ENCODE results near the gene RBM4. TPM values are rescaled to one million over a fixed set of nuclear protein-coding genes. Genes with fewer than 3 reads are reported as not detected.

The RBM4 gene
- total RNA-seq, 1 experiment from 2014 or later, result 172 TPM

GRCh38 chr11:66686100-66686785 lies 47.7 kb downstream of the RBM4 start:
- Mint-ChIP-seq H3K4me3 (ENCODE audit: unreplicated experiment) (no peak overlapping the region), H3K9me3 (ENCODE audit: unreplicated experiment) (no peaks in the 10 kb centered on the region), H3K36me3 (ENCODE audit: insufficient read depth, unreplicated experiment) (peaks cover 46% of the 10 kb centered on the region), H3K4me1 (ENCODE audit: insufficient read depth, unreplicated experiment) (no peaks in the 10 kb centered on the region), H3K27me3 (ENCODE audit: insufficient read depth, unreplicated experiment) (no peaks in the 10 kb centered on the region), H3K27ac (ENCODE audit: low read depth, unreplicated experiment) (no peak overlapping the region)
- no peak for TF ChIP-seq CTCF (IDR thresholded peaks at IDR 0.05; ENCODE audit: unreplicated experiment)
- BruUV-seq (replicated peaks), result no TSS peak
- intact Hi-C loops (cut with micrococcal nuclease), result no loop called here
- DNase-seq (ENCODE audit: unreplicated experiment), result no peak
- ChIA-PET POLR2A (no interaction called here), CTCF (interaction anchor here (0.5 to 5.6 kb wide), 3 partner anchors 9 to 287 kb away, joined by 3 to 26 read pairs (median 3); no protein-coding TSS in a partner anchor)

- Mint-ChIP-seq H3K4me3 (ENCODE audit: unreplicated experiment) (no peak overlapping the region), H3K27me3 (ENCODE audit: insufficient read depth, unreplicated experiment) (no peaks in the 10 kb centered on the region), H3K9me3 (ENCODE audit: unreplicated experiment) (no peaks in the 10 kb centered on the region), H3K36me3 (ENCODE audit: insufficient read depth, unreplicated experiment) (peaks cover 53% of the 10 kb centered on the region), H3K4me1 (ENCODE audit: insufficient read depth, unreplicated experiment) (no peaks in the 10 kb centered on the region), H3K27ac (ENCODE audit: low read depth, unreplicated experiment) (peak overlapping the region; percentile 12)
- intact Hi-C loops (cut with micrococcal nuclease), result no loop called here
- BruUV-seq (replicated peaks), result no TSS peak
- no peak for DNase-seq (ENCODE audit: unreplicated experiment)
- no peak for TF ChIP-seq CTCF (IDR thresholded peaks at IDR 0.05; ENCODE audit: unreplicated experiment)
- ChIA-PET CTCF (interaction anchor here (0.7 to 5.6 kb wide), 2 partner anchors 8 to 288 kb away, joined by 3 to 26 read pairs; no protein-coding TSS in a partner anchor), POLR2A (no interaction called here)
These were observed 48.6 kb downstream of the RBM4 start for GRCh38 chr11:66686801-66687750.

GRCh38 chr11:66687831-66688281 lies 49.4 kb downstream of the RBM4 start:
- Mint-ChIP-seq H3K4me3 (ENCODE audit: unreplicated experiment) (no peak overlapping the region), H3K4me1 (ENCODE audit: insufficient read depth, unreplicated experiment) (no peaks in the 10 kb centered on the region), H3K9me3 (ENCODE audit: unreplicated experiment) (no peaks in the 10 kb centered on the region), H3K27me3 (ENCODE audit: insufficient read depth, unreplicated experiment) (no peaks in the 10 kb centered on the region), H3K27ac (ENCODE audit: low read depth, unreplicated experiment) (no peak overlapping the region), H3K36me3 (ENCODE audit: insufficient read depth, unreplicated experiment) (peaks cover 54% of the 10 kb centered on the region)
- no peak for DNase-seq (ENCODE audit: unreplicated experiment)
- ChIA-PET CTCF (no interaction called here), POLR2A (interaction anchor here (1.0 kb wide), 1 partner anchor 55 kb away, joined by 3 read pairs; no protein-coding TSS in a partner anchor)
- no peak for TF ChIP-seq CTCF (IDR thresholded peaks at IDR 0.05; ENCODE audit: unreplicated experiment)
- intact Hi-C loops (cut with micrococcal nuclease), result no loop called here
- no TSS peak for BruUV-seq (replicated peaks)

Measured in MCF 10A (cell line).